Activated CD4-positive, alpha-beta T cell treated with anti-CD3 and anti-CD28 coated beads for 36 hours (primary cell): ENCODE measurements around the gene NBAS. TPM values are rescaled to one million over a fixed set of nuclear protein-coding genes. Genes with fewer than 3 reads are reported as not detected.
A peak's percentile ranks its signal among the peaks of the same experiment; 100 is the strongest.

Experiments used
- ATAC-seq: fragments of 200-7000 bp; cut with Tn5 transposase; one replicate; pipeline ENCODE4 v1.10.0; 2021; ENCODE audit warnings: mild to moderate bottlenecking, moderate library complexity
- CTCF ChIA-PET: fragments of 350-600 bp; sonication (Branson Sonifier 250); formaldehyde crosslinking; loops from one replicate; lab custom pipeline; 2021; ENCODE audit warnings: antibody characterized with exemption; lab: Charles Lee
- POLR2A ChIA-PET: fragments of 350-600 bp; sonication (Branson Sonifier 250); formaldehyde crosslinking; loops from one replicate; lab custom pipeline; 2021; ENCODE audit warnings: antibody characterized with exemption, inconsistent platforms; lab: Charles Lee
- DNase-seq: peaks from one replicate; pipeline ENCODE4 v3.0.0-alpha.2; 2020
- H3K27ac Mint-ChIP-seq: one replicate; pipeline ENCODE4 v1.8.0; 2021; ENCODE audit warnings: mixed read lengths
- H3K27me3 Mint-ChIP-seq: one replicate; pipeline ENCODE4 v1.8.0; 2021; ENCODE audit warnings: mixed read lengths
- H3K36me3 Mint-ChIP-seq: one replicate; pipeline ENCODE4 v1.8.0; 2021; ENCODE audit warnings: low read depth, mixed read lengths
- H3K4me1 Mint-ChIP-seq: one replicate; pipeline ENCODE4 v1.8.0; 2021; ENCODE audit warnings: mixed read lengths
- H3K4me3 Mint-ChIP-seq: one replicate; pipeline ENCODE4 v1.8.0; 2021; ENCODE audit warnings: mild to moderate bottlenecking, moderate library complexity, mixed read lengths
- H3K9me3 Mint-ChIP-seq: one replicate; pipeline ENCODE4 v1.8.0; 2021; ENCODE audit warnings: low read depth, mixed read lengths
- intact Hi-C, 2 experiments: fragments of 100-400 bp; cut with DNase I in 1 of 2; cut with micrococcal nuclease in 1 of 2; formaldehyde crosslinking; loops; one replicate each; pipeline versions ENCODE4 v1.14.2 to v1.15.1; 2022 to 2024; cut with DNase I, micrococcal nuclease
- total RNA-seq, 2 experiments: library from RNA; stranded (reverse); gene quantifications; one replicate each; pipeline ENCODE4 v1.2.3, GENCODE V29; 2021

Gene NBAS
- total RNA-seq, 2 experiments from 2014 or later = 38.1 to 44.3 TPM

- intact Hi-C loops = loop anchor here (1.0 to 5.0 kb wide), 5 partner anchors 31 to 449 kb away; partner anchors contain the start of genes DDX1 (in 2 of the 2) and NBAS (in 1 of the 2)
- POLR2A ChIA-PET = interaction anchor here (1.1 kb wide), 1 partner anchor 35 kb away, joined by 4 read pairs; no protein-coding TSS in a partner anchor
- peak; percentile 95 for ATAC-seq
Measured at GRCh38 chr2:15142069-15142689, 419.0 kb downstream of the NBAS start.

DNA sequence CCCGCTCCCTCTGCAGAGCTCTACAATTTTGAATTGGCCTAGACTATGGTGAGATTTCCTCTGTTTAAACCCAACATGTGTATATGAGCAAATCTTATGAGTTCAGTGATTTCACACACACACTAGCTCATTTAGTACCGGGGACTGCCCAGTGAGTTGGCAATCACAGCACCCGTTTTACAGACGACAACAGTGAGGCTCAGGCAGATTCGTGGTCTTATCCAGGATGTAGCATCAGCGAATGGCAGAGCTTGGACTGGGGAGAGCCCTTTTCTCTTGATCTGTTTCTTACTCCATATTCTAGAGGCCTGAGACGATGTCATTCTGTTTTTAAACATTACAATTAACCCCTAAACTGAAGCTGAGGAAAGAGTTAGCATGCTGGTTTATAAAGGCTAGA lies 419.9 kb downstream of the NBAS start:
- ATAC-seq = no peak

More at GRCh38 chr2:15142069-15142689, 419.0 kb downstream of the NBAS start:
- CTCF ChIA-PET = interaction anchor here (0.7 to 1.0 kb wide), 2 partner anchors 18 to 798 kb away, joined by 3 to 5 read pairs; no protein-coding TSS in a partner anchor
- peak overlapping the region; percentile 35 for H3K4me3 Mint-ChIP-seq
- H3K9me3 Mint-ChIP-seq = peaks cover 5% of the 10 kb centered on the region
- peaks cover 3% of the 10 kb centered on the region for H3K27me3 Mint-ChIP-seq
- H3K36me3 Mint-ChIP-seq = no peaks in the 10 kb centered on the region
- peaks cover 26% of the 10 kb centered on the region for H3K4me1 Mint-ChIP-seq
- DNase-seq = peak; percentile 89
- H3K27ac Mint-ChIP-seq = peak overlapping the region; percentile 93

GRCh38 chr2:15136639-15137038 lies 424.5 kb downstream of the NBAS start:
- peaks cover 8% of the 10 kb centered on the region for H3K4me1 Mint-ChIP-seq
- ChIA-PET CTCF (no interaction called here), POLR2A (interaction anchor here (0.8 kb wide), 1 partner anchor 40 kb away, joined by 3 read pairs; no protein-coding TSS in a partner anchor)
- H3K9me3 Mint-ChIP-seq = peaks cover 7% of the 10 kb centered on the region
- H3K27ac Mint-ChIP-seq = no peak overlapping the region
- peaks cover 2% of the 10 kb centered on the region for H3K27me3 Mint-ChIP-seq
- DNase-seq (no peak), ATAC-seq (no peak)
- no peaks in the 10 kb centered on the region for H3K36me3 Mint-ChIP-seq
- no peak overlapping the region for H3K4me3 Mint-ChIP-seq
- intact Hi-C loops = no loop called here

More for the DNA sequence above, 419.9 kb downstream of the NBAS start:
- peaks cover 26% of the 10 kb centered on the region for H3K4me1 Mint-ChIP-seq
- H3K4me3 Mint-ChIP-seq = no peak overlapping the region
- ChIA-PET POLR2A (no interaction called here), CTCF (no interaction called here)
- peak; percentile 36 for DNase-seq
- H3K9me3 Mint-ChIP-seq = peaks cover 7% of the 10 kb centered on the region
- intact Hi-C loops = loop anchor here in 1 of 2 experiments (5.0 kb wide), 1 partner anchor 421 kb away; the partner anchor contains the start of gene NBAS
- peaks cover 3% of the 10 kb centered on the region for H3K27me3 Mint-ChIP-seq
- no peaks in the 10 kb centered on the region for H3K36me3 Mint-ChIP-seq
- peak overlapping the region; percentile 93 for H3K27ac Mint-ChIP-seq

DNA sequence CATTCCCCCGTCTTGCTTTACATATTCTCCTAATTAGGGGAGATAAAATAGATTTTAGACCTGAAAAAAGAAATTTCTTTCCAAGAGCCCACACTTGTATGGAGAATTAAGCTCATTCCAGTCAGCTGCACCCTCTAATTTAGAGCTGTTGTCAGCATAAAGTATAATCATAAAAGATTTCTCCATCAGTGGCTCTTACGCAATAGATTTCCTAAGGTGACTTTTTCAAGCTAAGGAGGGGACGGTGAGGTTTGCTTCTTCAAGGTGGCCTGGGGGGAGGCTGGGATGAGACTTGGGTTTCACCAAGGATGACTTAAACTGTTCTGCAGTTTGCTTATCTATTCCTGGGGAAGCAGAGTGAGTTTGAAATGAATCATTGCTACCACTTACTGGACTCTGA lies 426.2 kb downstream of the NBAS start:
- no peak for DNase-seq
- intact Hi-C loops = no loop called here
- H3K27ac Mint-ChIP-seq = no peak overlapping the region
- CTCF ChIA-PET = no interaction called here
- no peak for ATAC-seq
- H3K9me3 Mint-ChIP-seq = peaks cover 2% of the 10 kb centered on the region
- H3K4me1 Mint-ChIP-seq = no peaks in the 10 kb centered on the region
- H3K36me3 Mint-ChIP-seq = no peaks in the 10 kb centered on the region
- peaks cover 2% of the 10 kb centered on the region for H3K27me3 Mint-ChIP-seq
- POLR2A ChIA-PET = no interaction called here
- no peak overlapping the region for H3K4me3 Mint-ChIP-seq

GRCh38 chr2:15133461-15133860 lies 427.7 kb downstream of the NBAS start:
- ChIA-PET POLR2A (no interaction called here), CTCF (no interaction called here)
- DNase-seq = no peak
- intact Hi-C loops = no loop called here
- H3K4me1 Mint-ChIP-seq = no peaks in the 10 kb centered on the region
- H3K36me3 Mint-ChIP-seq = no peaks in the 10 kb centered on the region
- H3K27me3 Mint-ChIP-seq = peaks cover 2% of the 10 kb centered on the region
- no peak overlapping the region for H3K27ac Mint-ChIP-seq
- peaks cover 2% of the 10 kb centered on the region for H3K9me3 Mint-ChIP-seq
- no peak overlapping the region for H3K4me3 Mint-ChIP-seq
- ATAC-seq = no peak

- Mint-ChIP-seq H3K27me3 (peaks cover under 1% of the 10 kb centered on the region), H3K36me3 (no peaks in the 10 kb centered on the region), H3K4me3 (no peak overlapping the region), H3K4me1 (no peaks in the 10 kb centered on the region), H3K9me3 (peaks cover 3% of the 10 kb centered on the region), H3K27ac (no peak overlapping the region)
- ChIA-PET CTCF (interaction anchor here (0.6 to 1.3 kb wide), 2 partner anchors 11 to 33 kb away, joined by 3 read pairs; no protein-coding TSS in a partner anchor), POLR2A (no interaction called here)
- DNase-seq (no peak), ATAC-seq (no peak)
- intact Hi-C loops = no loop called here
Measured at GRCh38 chr2:15128846-15129245, 432.3 kb downstream of the NBAS start.

DNA sequence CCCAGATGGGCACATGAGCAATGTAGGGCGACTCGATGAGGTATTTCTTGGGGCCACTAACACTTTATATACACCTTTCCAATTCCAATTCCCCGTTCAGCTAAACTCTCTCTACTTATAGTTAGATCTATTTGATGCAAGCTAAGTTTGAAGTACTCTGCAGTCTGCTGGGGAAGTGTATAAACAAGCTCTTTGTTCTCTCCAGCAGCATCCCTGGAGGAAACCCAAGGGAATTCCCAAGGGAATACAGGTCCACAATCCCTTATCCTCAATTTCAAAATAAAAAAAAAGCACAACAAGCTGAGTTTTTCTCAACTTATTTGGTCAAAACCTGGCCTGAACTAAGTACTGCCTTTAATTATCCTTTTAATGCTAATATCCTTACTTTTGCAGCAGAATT lies 433.3 kb downstream of the NBAS start:
- no peak for DNase-seq
- peaks cover 5% of the 10 kb centered on the region for H3K9me3 Mint-ChIP-seq

GRCh38 chr2:15127301-15127700 lies 433.8 kb downstream of the NBAS start:
- ChIA-PET CTCF (interaction anchor here (1.3 to 1.4 kb wide), 2 partner anchors 10 to 12 kb away, joined by 3 read pairs; no protein-coding TSS in a partner anchor), POLR2A (no interaction called here)
- H3K36me3 Mint-ChIP-seq = peaks cover 2% of the 10 kb centered on the region
- no peak overlapping the region for H3K4me3 Mint-ChIP-seq
- H3K9me3 Mint-ChIP-seq = peaks cover 5% of the 10 kb centered on the region
- ATAC-seq = no peak
- no peak for DNase-seq
- no peak overlapping the region for H3K27ac Mint-ChIP-seq
- intact Hi-C loops = no loop called here
- no peaks in the 10 kb centered on the region for H3K4me1 Mint-ChIP-seq
- H3K27me3 Mint-ChIP-seq = no peaks in the 10 kb centered on the region

More for the DNA sequence above, 433.3 kb downstream of the NBAS start:
- intact Hi-C loops = no loop called here
- no peak overlapping the region for H3K27ac Mint-ChIP-seq
- ATAC-seq = no peak
- CTCF ChIA-PET = interaction anchor here (1.3 to 1.4 kb wide), 2 partner anchors 10 to 11 kb away, joined by 3 read pairs; no protein-coding TSS in a partner anchor
- no peak overlapping the region for H3K4me3 Mint-ChIP-seq
- H3K36me3 Mint-ChIP-seq = peaks cover 2% of the 10 kb centered on the region
- no peaks in the 10 kb centered on the region for H3K4me1 Mint-ChIP-seq
- H3K27me3 Mint-ChIP-seq = no peaks in the 10 kb centered on the region
- POLR2A ChIA-PET = no interaction called here

GRCh38 chr2:15126373-15126772 lies 434.8 kb downstream of the NBAS start:
- POLR2A ChIA-PET = interaction anchor here (0.6 kb wide), 2 partner anchors 30 to 172 kb away, joined by 3 read pairs; no protein-coding TSS in a partner anchor
- no peak overlapping the region for H3K27ac Mint-ChIP-seq
- intact Hi-C loops = no loop called here

DNA sequence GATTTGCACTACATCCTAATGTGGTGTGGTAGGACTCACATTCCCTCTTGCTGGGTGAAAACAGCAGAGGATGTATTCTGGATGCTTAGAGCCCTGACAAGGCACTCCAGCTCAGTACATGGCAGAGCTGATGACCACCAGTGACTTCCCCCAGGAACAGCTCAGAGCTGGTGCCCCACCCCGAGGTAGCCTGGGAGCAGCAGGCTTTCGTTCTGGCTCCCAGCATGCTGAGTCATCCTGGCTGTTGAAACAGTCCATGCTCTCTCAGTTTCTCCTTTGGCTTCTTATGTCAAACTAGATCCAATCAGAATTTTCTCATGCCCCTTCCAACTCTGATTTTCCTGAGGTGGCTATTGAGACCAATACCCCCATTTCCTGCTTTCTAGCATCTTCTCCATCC lies 438.2 kb downstream of the NBAS start:
- no peak for DNase-seq
- intact Hi-C loops = no loop called here
- Mint-ChIP-seq H3K27me3 (no peaks in the 10 kb centered on the region), H3K27ac (no peak overlapping the region), H3K36me3 (peaks cover 2% of the 10 kb centered on the region), H3K9me3 (peaks cover 5% of the 10 kb centered on the region), H3K4me1 (peaks cover 10% of the 10 kb centered on the region), H3K4me3 (no peak overlapping the region)
- ChIA-PET POLR2A (no interaction called here), CTCF (no interaction called here)
- ATAC-seq = no peak

More at GRCh38 chr2:15126373-15126772, 434.8 kb downstream of the NBAS start:
- H3K36me3 Mint-ChIP-seq = peaks cover 2% of the 10 kb centered on the region
- H3K4me3 Mint-ChIP-seq = no peak overlapping the region
- no peaks in the 10 kb centered on the region for H3K27me3 Mint-ChIP-seq
- CTCF ChIA-PET = interaction anchor here (1.4 kb wide), 1 partner anchor 13 kb away, joined by 3 read pairs; no protein-coding TSS in a partner anchor
- ATAC-seq (no peak), DNase-seq (no peak)
- H3K9me3 Mint-ChIP-seq = peaks cover 5% of the 10 kb centered on the region
- no peaks in the 10 kb centered on the region for H3K4me1 Mint-ChIP-seq

DNA sequence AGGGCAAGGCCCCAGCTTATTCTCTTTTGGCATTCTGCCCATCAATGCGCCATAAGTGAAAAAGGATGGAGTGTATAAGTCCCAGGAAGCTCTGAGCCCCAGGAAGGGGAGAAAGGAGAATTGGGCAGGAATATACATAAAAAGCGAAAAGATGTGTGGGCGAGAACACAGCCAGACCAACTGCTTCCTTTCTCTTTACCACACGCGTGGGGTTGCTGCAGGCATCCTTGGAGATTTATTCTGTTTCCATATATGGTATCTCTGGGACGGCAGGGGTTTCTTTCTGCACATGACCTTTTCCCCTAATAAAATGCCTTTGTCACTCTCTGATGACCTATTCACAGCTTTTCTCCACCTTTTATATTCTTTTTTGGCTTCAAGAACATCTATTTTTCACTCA lies 440.5 kb downstream of the NBAS start:
- peaks cover 10% of the 10 kb centered on the region for H3K4me1 Mint-ChIP-seq
- peaks cover 2% of the 10 kb centered on the region for H3K36me3 Mint-ChIP-seq
- DNase-seq (no peak), ATAC-seq (no peak)
- POLR2A ChIA-PET = no interaction called here
- H3K4me3 Mint-ChIP-seq = no peak overlapping the region
- intact Hi-C loops = no loop called here
- H3K27ac Mint-ChIP-seq = no peak overlapping the region
- peaks cover 2% of the 10 kb centered on the region for H3K9me3 Mint-ChIP-seq
- CTCF ChIA-PET = no interaction called here
- H3K27me3 Mint-ChIP-seq = no peaks in the 10 kb centered on the region

DNA sequence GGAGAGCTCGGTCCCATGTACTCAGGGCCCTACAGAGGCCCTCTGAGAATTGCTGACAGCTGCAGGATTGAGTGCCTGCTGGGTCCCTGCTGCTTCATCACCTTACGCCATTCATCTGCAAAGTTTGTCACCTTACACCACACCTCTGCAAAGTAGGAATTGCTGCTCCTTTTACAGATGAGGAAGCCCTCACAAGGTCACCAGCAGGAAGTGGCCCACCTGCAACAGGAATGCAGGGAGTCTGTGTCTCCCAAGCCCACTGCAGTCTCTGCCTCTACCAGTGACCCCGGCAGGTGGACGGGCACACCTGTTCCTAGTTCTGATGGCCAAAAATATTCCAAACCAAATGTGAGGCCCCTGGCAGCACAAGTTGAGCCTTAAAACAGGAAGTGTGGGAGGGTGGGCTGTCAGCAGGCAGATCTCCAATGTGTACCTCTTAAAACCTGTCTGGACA lies 441.4 kb downstream of the NBAS start:
- H3K4me1 Mint-ChIP-seq = peaks cover 10% of the 10 kb centered on the region
- intact Hi-C loops = no loop called here
- H3K4me3 Mint-ChIP-seq = no peak overlapping the region
- H3K9me3 Mint-ChIP-seq = peaks cover 2% of the 10 kb centered on the region
- ChIA-PET CTCF (no interaction called here), POLR2A (no interaction called here)
- H3K27me3 Mint-ChIP-seq = no peaks in the 10 kb centered on the region
- no peak for DNase-seq
- peaks cover 2% of the 10 kb centered on the region for H3K36me3 Mint-ChIP-seq
- H3K27ac Mint-ChIP-seq = no peak overlapping the region
- no peak for ATAC-seq
